Suprapubic skin (tissue), 4 donors: ENCODE data around the gene FSTL4. TPM values are rescaled to one million over a fixed set of nuclear protein-coding genes. Genes with fewer than 3 reads are reported as not detected.
A peak's percentile ranks its signal among the peaks of the same experiment; 100 is the strongest.

ENCODE experiments used
- DNase-seq, 2 donors: peaks; one replicate each; pipeline ENCODE4 v3.0.0-alpha.2; 2019; ENCODE audit warnings: low spot score in 2 of 2
- H3K27ac ChIP-seq: fragments of 200-600 bp; sonication (generic); one replicate; pipeline ENCODE4 v1.5.1; 2019
- H3K27me3 ChIP-seq: fragments of 200-600 bp; sonication (generic); one replicate; pipeline ENCODE4 v1.5.1; 2019
- H3K36me3 ChIP-seq: fragments of 200-600 bp; sonication (generic); one replicate; pipeline ENCODE4 v1.5.1; 2019
- H3K4me1 ChIP-seq: fragments of 200-600 bp; sonication (generic); one replicate; pipeline ENCODE4 v1.5.1; 2019
- H3K4me3 ChIP-seq: fragments of 200-600 bp; sonication (generic); one replicate; pipeline ENCODE4 v1.5.1; 2019; ENCODE audit warnings: mild to moderate bottlenecking
- H3K9me3 ChIP-seq: fragments of 200-600 bp; sonication (generic); one replicate; pipeline ENCODE4 v1.5.1; 2019
- CTCF ChIP-seq, 2 donors: fragments of 200-600 bp in 1 of 2; fragments of 450-650 bp in 1 of 2; sonication (generic) in 1 of 2; IDR thresholded peaks; one replicate each; pipeline ENCODE4 v1.5.1; 2016 to 2019; ENCODE audit warnings: antibody characterized with exemption in 2 of 2, mild to moderate bottlenecking in 1 of 2, moderate library complexity in 1 of 2
- EP300 ChIP-seq: sonication (generic); formaldehyde crosslinking; IDR thresholded peaks from one replicate; pipeline ENCODE4 v1.6.1; 2017; ENCODE audit warnings: antibody characterized with exemption
- POLR2A ChIP-seq, 2 donors: fragments of 450-650 bp; IDR thresholded peaks; one replicate each; pipeline ENCODE4 v1.6.1; 2017; ENCODE audit warnings: antibody characterized with exemption in 2 of 2, mild to moderate bottlenecking in 2 of 2, moderate library complexity in 2 of 2
- POLR2AphosphoS5 ChIP-seq, 3 donors: sonication (generic); formaldehyde crosslinking; IDR thresholded peaks; one replicate each; pipeline ENCODE4 v1.6.1; 2017; ENCODE audit warnings: antibody characterized with exemption in 3 of 3
- WGBS: methylation state at CpG from one replicate; pipeline ENCODE4 v1.1.5; 2018; 5-methylcytosine and 5-hydroxymethylcytosine counted together
- total RNA-seq, 4 donors: library from RNA; depleted of rRNA; stranded (reverse); fragments of >200 nt; gene quantifications; one replicate each; pipeline ENCODE4 v1.1.0, GENCODE V29; 2016

Gene FSTL4
- total RNA-seq, 4 donors from 2014 or later, result 2.3 to 6.4 (median 5.8) TPM

- 97% methylated on average over 9 of the region's 9 CpGs for WGBS
- DNase-seq, result peak; percentile 49 to 52
These were observed 227.4 kb downstream of the FSTL4 start for GRCh38 chr5:133384903-133385302.

DNA sequence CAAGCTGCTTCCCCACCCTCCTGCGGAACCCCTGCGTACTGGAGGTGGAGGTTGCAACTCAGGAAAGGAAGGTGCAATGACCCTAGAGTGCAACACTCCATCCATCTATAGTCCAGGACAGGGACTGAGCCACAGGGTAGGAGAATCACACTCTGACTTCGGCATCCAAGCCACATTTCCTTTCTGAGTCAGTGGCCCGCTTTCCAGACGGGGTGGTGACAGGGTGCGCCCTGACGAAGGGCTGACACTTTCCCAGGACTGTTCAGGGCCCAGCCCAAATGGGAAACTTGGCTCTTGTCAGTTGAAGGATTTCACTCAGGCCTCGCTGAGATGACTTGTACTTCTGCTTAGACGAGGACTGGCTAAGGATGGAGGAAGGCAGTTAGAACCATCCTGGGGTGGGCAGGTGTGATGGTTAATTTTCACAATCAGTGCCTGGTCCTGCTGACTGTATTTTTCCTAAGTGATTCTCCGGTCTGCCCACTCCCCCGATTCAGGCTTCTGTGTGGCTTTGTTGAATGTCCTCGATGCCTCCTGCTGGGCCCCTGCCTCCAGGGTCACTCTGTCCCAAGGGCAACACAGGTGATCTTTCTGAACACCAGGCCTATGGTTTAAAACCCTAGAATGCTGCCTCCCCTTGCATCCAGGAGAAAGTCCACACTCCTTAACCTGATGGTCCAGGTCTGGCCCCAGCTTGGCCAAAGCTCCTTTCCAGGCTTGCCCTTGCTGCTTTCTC, 228.1 kb downstream of the FSTL4 start:
- TF ChIP-seq POLR2AphosphoS5 (IDR thresholded peaks at IDR 0.05) (no peak), EP300 (no peak), CTCF (IDR thresholded peaks at IDR 0.05) (no peak), POLR2A (IDR thresholded peaks at IDR 0.05) (no peak)
- Histone ChIP-seq H3K4me3 (no peak overlapping the region), H3K9me3 (no peaks in the 10 kb centered on the region), H3K27me3 (no peaks in the 10 kb centered on the region), H3K4me1 (no peaks in the 10 kb centered on the region), H3K27ac (no peak overlapping the region), H3K36me3 (no peaks in the 10 kb centered on the region)
- 82% methylated on average over 11 of the region's 12 CpGs for WGBS
- peak; percentile 26 to 52 for DNase-seq

More at GRCh38 chr5:133384903-133385302, 227.4 kb downstream of the FSTL4 start:
- H3K4me3 ChIP-seq, result no peak overlapping the region
- H3K36me3 ChIP-seq, result no peaks in the 10 kb centered on the region
- TF ChIP-seq CTCF (IDR thresholded peaks at IDR 0.05) (no peak), EP300 (no peak), POLR2AphosphoS5 (IDR thresholded peaks at IDR 0.05) (no peak), POLR2A (IDR thresholded peaks at IDR 0.05) (no peak)
- no peaks in the 10 kb centered on the region for H3K9me3 ChIP-seq
- H3K4me1 ChIP-seq, result no peaks in the 10 kb centered on the region
- no peak overlapping the region for H3K27ac ChIP-seq
- no peaks in the 10 kb centered on the region for H3K27me3 ChIP-seq

- no peak overlapping the region for H3K4me3 ChIP-seq
- peak in 1 of 2 donors; percentile 64 for DNase-seq
- TF ChIP-seq CTCF (IDR thresholded peaks at IDR 0.05) (no peak), POLR2AphosphoS5 (IDR thresholded peaks at IDR 0.05) (no peak), EP300 (no peak), POLR2A (IDR thresholded peaks at IDR 0.05) (no peak)
- H3K4me1 ChIP-seq, result no peaks in the 10 kb centered on the region
- no peak overlapping the region for H3K27ac ChIP-seq
- peaks cover under 1% of the 10 kb centered on the region for H3K9me3 ChIP-seq
- no peaks in the 10 kb centered on the region for H3K36me3 ChIP-seq
- no peaks in the 10 kb centered on the region for H3K27me3 ChIP-seq
- 59% methylated on average over 9 of the region's 9 CpGs for WGBS
These were observed 228.8 kb downstream of the FSTL4 start for GRCh38 chr5:133383580-133383939.

DNA sequence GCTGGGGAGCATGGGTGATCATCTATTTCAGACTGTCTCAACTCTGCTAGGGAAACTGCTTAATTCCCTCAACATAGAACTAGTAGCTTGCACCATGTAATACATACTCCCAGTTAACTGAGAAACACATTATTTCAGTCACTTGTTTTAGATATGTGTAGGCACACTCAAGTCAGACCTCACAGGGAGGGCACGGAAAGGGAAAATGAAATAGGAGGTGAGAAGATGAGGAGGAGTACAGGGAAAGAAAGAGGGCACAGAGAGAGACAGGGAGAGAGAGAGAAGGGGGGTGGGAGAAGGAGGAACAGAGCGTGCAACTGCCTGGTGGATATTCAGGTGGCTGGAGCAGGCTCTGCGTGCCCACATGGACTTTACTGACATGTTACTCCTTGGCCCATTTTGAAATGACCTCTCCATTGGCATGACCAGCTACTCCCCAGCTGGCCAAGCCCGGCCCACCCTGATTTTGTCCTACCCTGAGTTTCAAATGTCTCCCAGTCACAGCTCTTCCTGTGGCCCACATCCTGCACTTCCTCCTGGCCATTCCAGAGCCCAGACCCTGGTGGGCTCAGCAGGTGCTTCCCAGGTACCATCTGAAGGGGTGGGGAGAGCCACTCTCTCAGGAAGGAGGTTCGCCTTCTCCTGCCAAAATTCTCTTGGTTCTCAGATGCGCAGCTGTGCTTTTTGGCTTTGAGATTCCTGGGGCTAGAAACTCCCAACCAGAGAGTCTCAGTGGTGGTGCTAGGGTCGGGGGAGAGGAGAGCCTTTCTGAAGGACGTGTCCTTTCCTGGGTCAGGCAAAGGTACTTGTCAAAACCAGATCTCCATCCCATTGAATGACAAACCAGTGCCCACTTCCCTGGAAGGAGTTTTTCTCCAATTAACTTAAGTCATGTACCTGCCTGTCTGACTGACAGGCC, 229.4 kb downstream of the FSTL4 start:
- peak in 1 of 2 donors; percentile 23 for DNase-seq
- H3K4me1 ChIP-seq, result no peaks in the 10 kb centered on the region
- TF ChIP-seq EP300 (no peak), CTCF (IDR thresholded peaks at IDR 0.05) (no peak), POLR2AphosphoS5 (IDR thresholded peaks at IDR 0.05) (no peak)
- H3K27ac ChIP-seq, result no peak overlapping the region
- H3K9me3 ChIP-seq, result peaks cover 4% of the 10 kb centered on the region
- H3K27me3 ChIP-seq, result no peaks in the 10 kb centered on the region
- no peak overlapping the region for H3K4me3 ChIP-seq
- WGBS, result 80% methylated on average over 7 of the region's 8 CpGs
- no peaks in the 10 kb centered on the region for H3K36me3 ChIP-seq
